ENCODE data around the gene CIB4.

CIB4 gene

GRCh38 chr2:26651799-26652198 is 10.6 kb upstream of the CIB4 start:
- TF ChIP-seq CTCF (IDR thresholded peaks at IDR 0.05) = no peak

DNA sequence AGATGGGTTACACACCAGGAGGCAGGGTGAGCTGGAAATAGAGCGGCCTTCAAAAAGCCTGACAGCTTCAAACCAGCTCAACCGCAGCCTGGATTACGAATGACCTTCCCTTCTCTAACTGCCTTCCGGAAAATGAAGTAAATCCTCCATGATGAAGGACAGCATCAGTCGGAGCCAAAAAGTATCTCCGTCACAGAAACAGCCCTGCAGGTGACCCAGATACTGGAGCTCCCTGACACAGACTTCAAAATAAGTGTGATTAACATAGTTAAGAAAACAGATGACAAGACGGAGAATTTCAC is 10.3 kb upstream of the CIB4 start:
- TF ChIP-seq CTCF (IDR thresholded peaks at IDR 0.05) = no peak

GRCh38 chr2:26650713-26651469 is 9.7 kb upstream of the CIB4 start:
- no peak for TF ChIP-seq CTCF (IDR thresholded peaks at IDR 0.05)

DNA sequence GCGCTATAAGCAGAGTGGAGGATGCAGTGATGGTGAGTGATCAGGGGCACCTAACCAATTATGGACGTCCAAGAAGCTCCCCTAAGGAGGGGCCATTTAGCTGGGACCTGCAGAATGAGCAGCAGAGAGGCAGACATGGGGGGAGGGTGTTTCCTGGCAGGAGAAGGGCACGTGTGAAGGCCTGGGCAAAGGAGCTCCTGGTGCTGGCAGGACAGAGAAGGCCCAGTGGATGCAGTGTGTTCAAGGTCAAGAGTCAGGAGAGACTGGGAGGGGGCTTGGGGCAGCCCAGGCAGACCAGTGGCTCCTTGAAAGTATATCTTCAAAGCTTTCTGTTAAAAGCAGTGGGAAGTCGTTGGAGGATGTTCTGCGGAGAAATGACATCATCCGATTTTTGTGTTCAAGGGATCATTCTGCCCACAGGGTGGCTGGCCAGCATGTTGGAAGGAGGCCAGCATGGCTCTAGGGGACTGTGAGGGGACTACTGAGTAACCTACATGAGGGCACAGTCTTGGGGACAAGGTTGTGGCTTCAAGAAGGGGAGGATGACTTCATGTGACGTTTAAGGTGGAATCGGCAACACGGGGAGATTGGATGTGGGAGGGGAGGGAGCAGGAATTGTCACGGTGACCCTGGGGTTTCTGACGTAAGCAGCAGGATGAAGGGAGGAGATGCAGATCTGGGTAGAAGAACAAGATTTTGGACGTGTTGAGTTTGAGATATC is 9.0 kb upstream of the CIB4 start:
- no peak for TF ChIP-seq CTCF (IDR thresholded peaks at IDR 0.05)

DNA sequence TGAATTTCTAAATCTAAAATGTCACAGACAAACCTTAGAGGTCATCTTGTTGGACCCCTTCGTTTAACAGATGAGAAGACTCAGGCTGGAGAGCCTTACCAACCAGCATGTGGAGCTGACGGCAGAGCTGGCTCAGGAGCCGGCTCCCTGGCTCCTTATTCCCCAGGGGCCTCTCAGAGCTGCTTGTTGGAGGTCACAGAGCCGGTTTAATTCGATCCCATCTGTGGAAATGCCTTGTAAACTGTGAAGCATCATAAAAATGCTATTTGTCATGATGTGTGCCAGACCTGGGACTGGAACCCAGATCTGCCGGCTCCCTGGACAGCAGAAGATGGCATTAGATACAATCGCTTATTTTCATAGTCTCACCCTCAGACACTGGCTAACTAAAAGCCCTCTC is 8.2 kb upstream of the CIB4 start:
- TF ChIP-seq CTCF (IDR thresholded peaks at IDR 0.05) = no peak

DNA sequence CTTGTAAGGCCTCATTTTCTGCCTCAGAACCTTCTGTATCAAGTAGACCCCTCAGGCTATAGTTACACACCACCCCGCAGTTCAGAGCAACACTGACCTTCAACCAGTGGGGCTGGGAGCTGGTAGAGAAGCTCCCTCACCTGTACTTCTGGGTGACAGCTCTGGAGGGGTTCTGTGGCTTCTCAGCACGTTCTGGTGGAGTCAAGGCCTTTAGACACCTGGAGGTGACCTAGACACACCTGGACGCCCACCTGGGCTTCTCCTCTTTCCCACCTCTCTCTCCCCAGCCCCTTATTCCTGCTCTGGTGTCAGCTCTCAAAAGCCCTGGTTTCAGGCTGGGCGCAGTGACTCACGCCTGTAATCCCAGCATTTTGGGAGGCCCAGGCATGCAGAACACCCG is 7.3 kb upstream of the CIB4 start:
- no peak for TF ChIP-seq CTCF (IDR thresholded peaks at IDR 0.05)

DNA sequence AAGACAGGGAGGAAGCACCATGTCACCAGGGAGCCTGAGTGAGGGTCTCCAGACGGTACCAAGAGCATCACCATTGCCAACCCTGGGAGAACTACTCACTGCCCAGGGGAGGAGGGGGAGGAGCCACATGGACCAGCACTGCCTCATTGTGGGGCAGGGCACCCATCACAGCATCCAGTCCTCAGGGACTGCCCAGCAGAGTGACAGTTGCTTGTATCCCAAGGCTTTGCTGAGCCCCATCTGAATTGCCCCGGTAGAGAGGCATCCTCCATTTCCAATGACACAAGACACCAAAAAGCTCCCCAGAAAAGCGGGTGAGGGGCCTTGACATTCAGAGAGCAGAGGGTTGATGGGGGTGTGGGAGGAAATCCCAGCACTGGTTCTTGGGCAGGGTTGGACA is 6.8 kb upstream of the CIB4 start:
- no peak for TF ChIP-seq CTCF (IDR thresholded peaks at IDR 0.05)
